Skeletal muscle satellite cell (primary cell): ENCODE data around the gene LEFTY2. TPM values are rescaled to one million over a fixed set of nuclear protein-coding genes. Genes with fewer than 3 reads are reported as not detected.
"Not testable (repeated sequence)": the region's sequence is repeated elsewhere in the genome, so short reads cannot be mapped to it uniquely, and the experiment has no call there.

Source experiments
- H3K27me3 ChIP-seq: 2 replicates; pipeline ENCODE4 v1.7.0; 2013; ENCODE audit warnings: low read length; ENCODE audit not compliant: control insufficient read depth, insufficient read depth
- H3K36me3 ChIP-seq: 2 replicates; pipeline ENCODE4 v1.7.0; 2013; ENCODE audit warnings: mild to moderate bottlenecking, control low read depth, low read length; ENCODE audit not compliant: insufficient read depth
- H3K4me1 ChIP-seq: 2 replicates; pipeline ENCODE4 v1.7.0; 2013; ENCODE audit warnings: low read length; ENCODE audit not compliant: control insufficient read depth, insufficient read depth
- H3K4me2 ChIP-seq: 2 replicates; pipeline ENCODE4 v1.7.0; 2013; ENCODE audit warnings: mild to moderate bottlenecking, low read length
- H3K4me3 ChIP-seq: 2 replicates; pipeline ENCODE4 v1.7.0; 2013; ENCODE audit warnings: low read length
- H3K9ac ChIP-seq: 2 replicates; pipeline ENCODE4 v1.7.0; 2013; ENCODE audit warnings: mild to moderate bottlenecking, low read depth, low read length, moderate library complexity
- H3K9me3 ChIP-seq: replicated peaks from 2 replicates; pipeline ENCODE4 v1.7.0; 2013; ENCODE audit warnings: mild to moderate bottlenecking, control low read depth, low read length
- total RNA-seq: library from RNA; depleted of rRNA; stranded (reverse); fragments of >200 nt; gene quantifications from 2 replicates; pipeline ENCODE4 v1.2.3, GENCODE V29; 2012; rRNA removed

LEFTY2 gene
- total RNA-seq, result 0.44 TPM in 1 of 2 replicates, not detected in the other

- no peaks in the 10 kb centered on the region for H3K36me3 ChIP-seq
- H3K9ac ChIP-seq, result no peak within 1 kb of the TSS
Observed at GRCh38 chr1:225941187-225941941, at the start of gene LEFTY2. LEFTY2 (minus strand) TSS chr1:225941220; CDS start chr1:225941140, 80 bp downstream.

GRCh38 chr1:225987491-225988316 lies 46.7 kb upstream of the LEFTY2 start:
- Histone ChIP-seq H3K4me3 (no peak overlapping the region), H3K36me3 (peaks cover 82% of the 10 kb centered on the region)

More at GRCh38 chr1:225941187-225941941, at the start of gene LEFTY2:
- H3K27me3 ChIP-seq, result peaks cover 12% of the 10 kb centered on the region
- no peaks in the 10 kb centered on the region for H3K9me3 ChIP-seq
- peaks cover 7% of the 10 kb centered on the region for H3K4me1 ChIP-seq
- H3K4me2 ChIP-seq, result peak within 1 kb of the TSS; percentile 33
- H3K4me3 ChIP-seq, result no peak within 1 kb of the TSS

GRCh38 chr1:225981714-225982113 lies 40.7 kb upstream of the LEFTY2 start:
- H3K4me3 ChIP-seq, result no peak overlapping the region
- H3K9me3 ChIP-seq, result peaks cover 7% of the 10 kb centered on the region
- peaks cover 72% of the 10 kb centered on the region for H3K36me3 ChIP-seq
- no peak overlapping the region for H3K9ac ChIP-seq
- no peaks in the 10 kb centered on the region for H3K4me1 ChIP-seq
- H3K4me2 ChIP-seq, result no peak overlapping the region
- no peaks in the 10 kb centered on the region for H3K27me3 ChIP-seq

More at GRCh38 chr1:225987491-225988316, 46.7 kb upstream of the LEFTY2 start:
- H3K4me2 ChIP-seq, result no peak overlapping the region
- H3K27me3 ChIP-seq, result no peaks in the 10 kb centered on the region
- H3K9ac ChIP-seq, result no peak overlapping the region
- H3K4me1 ChIP-seq, result no peaks in the 10 kb centered on the region
- H3K9me3 ChIP-seq, result no peaks in the 10 kb centered on the region

- peaks cover 60% of the 10 kb centered on the region for H3K36me3 ChIP-seq
- no peaks in the 10 kb centered on the region for H3K4me1 ChIP-seq
- H3K9me3 ChIP-seq, result peaks cover 7% of the 10 kb centered on the region
- no peak overlapping the region for H3K9ac ChIP-seq
- H3K4me3 ChIP-seq, result no peak overlapping the region
- no peak overlapping the region for H3K4me2 ChIP-seq
- H3K27me3 ChIP-seq, result no peaks in the 10 kb centered on the region
Observed at GRCh38 chr1:225980005-225980836, 39.2 kb upstream of the LEFTY2 start.

GRCh38 chr1:225979421-225979820 lies 38.4 kb upstream of the LEFTY2 start:
- H3K9me3 ChIP-seq, result peaks cover 7% of the 10 kb centered on the region
- H3K4me3 ChIP-seq, result no peak overlapping the region
- H3K4me2 ChIP-seq, result no peak overlapping the region
- H3K36me3 ChIP-seq, result peaks cover 54% of the 10 kb centered on the region
- H3K9ac ChIP-seq, result no peak overlapping the region
- no peaks in the 10 kb centered on the region for H3K27me3 ChIP-seq
- no peaks in the 10 kb centered on the region for H3K4me1 ChIP-seq

GRCh38 chr1:225977937-225978748 lies 37.1 kb upstream of the LEFTY2 start:
- no peaks in the 10 kb centered on the region for H3K27me3 ChIP-seq
- peaks cover 7% of the 10 kb centered on the region for H3K9me3 ChIP-seq
- H3K4me2 ChIP-seq, result no peak overlapping the region
- H3K4me3 ChIP-seq, result no peak overlapping the region
- H3K4me1 ChIP-seq, result no peaks in the 10 kb centered on the region
- peaks cover 45% of the 10 kb centered on the region for H3K36me3 ChIP-seq
- H3K9ac ChIP-seq, result no peak overlapping the region

GRCh38 chr1:225975146-225975545 lies 34.1 kb upstream of the LEFTY2 start:
- H3K4me3 ChIP-seq, H3K27me3 ChIP-seq, H3K4me2 ChIP-seq, H3K4me1 ChIP-seq, H3K9me3 ChIP-seq, H3K9ac ChIP-seq: not testable (repeated sequence)
- peaks cover 22% of the 10 kb centered on the region for H3K36me3 ChIP-seq

GRCh38 chr1:225974454-225974853 lies 33.4 kb upstream of the LEFTY2 start:
- Histone ChIP-seq H3K4me2 (no peak overlapping the region), H3K4me3 (no peak overlapping the region), H3K27me3 (no peaks in the 10 kb centered on the region), H3K9ac (no peak overlapping the region), H3K9me3 (no peaks in the 10 kb centered on the region), H3K4me1 (no peaks in the 10 kb centered on the region), H3K36me3 (peaks cover 15% of the 10 kb centered on the region)

GRCh38 chr1:225973158-225973557 lies 32.1 kb upstream of the LEFTY2 start:
- no peak overlapping the region for H3K4me3 ChIP-seq
- H3K4me1 ChIP-seq, result no peaks in the 10 kb centered on the region
- H3K9ac ChIP-seq, result no peak overlapping the region
- peaks cover 10% of the 10 kb centered on the region for H3K36me3 ChIP-seq
- no peaks in the 10 kb centered on the region for H3K27me3 ChIP-seq
- H3K9me3 ChIP-seq, result no peaks in the 10 kb centered on the region
- H3K4me2 ChIP-seq, result no peak overlapping the region

GRCh38 chr1:225972344-225973152 lies 31.5 kb upstream of the LEFTY2 start:
- H3K27me3 ChIP-seq, result no peaks in the 10 kb centered on the region

More at GRCh38 chr1:225972344-225973152, 31.5 kb upstream of the LEFTY2 start:
- H3K4me3 ChIP-seq, result no peak overlapping the region
- H3K9ac ChIP-seq, result no peak overlapping the region
- no peaks in the 10 kb centered on the region for H3K9me3 ChIP-seq
- no peaks in the 10 kb centered on the region for H3K4me1 ChIP-seq
- no peak overlapping the region for H3K4me2 ChIP-seq
- H3K36me3 ChIP-seq, result peaks cover 5% of the 10 kb centered on the region
